Subcutaneous adipose tissue (tissue), 4 donors: Measurements from ENCODE around the gene MAN1B1. TPM values are rescaled to one million over a fixed set of nuclear protein-coding genes. Genes with fewer than 3 reads are reported as not detected.

Experiments
- total RNA-seq, 4 donors: library from RNA; depleted of rRNA; stranded (reverse); fragments of >200 nt; gene quantifications; one replicate each; pipeline ENCODE4 v1.1.0, GENCODE V29; 2016
- TF ChIP-seq, protein P1 (sequence below): fragments of 450-650 bp; IDR thresholded peaks from one replicate; pipeline ENCODE4 v1.5.1; 2016; ENCODE audit warnings: low read depth, mild to moderate bottlenecking, control low read depth, antibody characterized with exemption, moderate library complexity

MAN1B1 gene
- total RNA-seq, 4 donors from 2014 or later: 19.1 to 61.9 (median 47.8) TPM

DNA sequence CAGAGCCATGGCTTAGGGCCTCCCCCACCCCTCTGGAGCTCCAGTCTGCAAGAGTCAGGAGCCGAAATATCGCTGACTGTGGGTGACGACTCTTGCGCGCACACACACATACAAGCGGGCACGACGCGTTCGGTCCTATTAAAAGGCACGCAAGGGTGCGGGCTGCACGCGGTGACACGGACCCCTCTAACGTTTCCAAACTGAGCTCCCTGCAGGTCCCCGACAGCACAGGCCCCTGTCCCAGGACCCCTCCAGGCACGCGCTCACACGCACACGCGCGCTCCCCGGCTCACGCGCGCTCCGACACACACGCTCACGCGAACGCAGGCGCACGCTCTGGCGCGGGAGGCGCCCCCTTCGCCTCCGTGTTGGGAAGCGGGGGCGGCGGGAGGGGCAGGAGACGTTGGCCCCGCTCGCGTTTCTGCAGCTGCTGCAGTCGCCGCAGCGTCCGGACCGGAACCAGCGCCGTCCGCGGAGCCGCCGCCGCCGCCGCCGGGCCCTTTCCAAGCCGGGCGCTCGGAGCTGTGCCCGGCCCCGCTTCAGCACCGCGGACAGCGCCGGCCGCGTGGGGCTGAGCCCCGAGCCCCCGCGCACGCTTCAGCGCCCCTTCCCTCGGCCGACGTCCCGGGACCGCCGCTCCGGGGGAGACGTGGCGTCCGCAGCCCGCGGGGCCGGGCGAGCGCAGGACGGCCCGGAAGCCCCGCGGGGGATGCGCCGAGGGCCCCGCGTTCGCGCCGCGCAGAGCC, 52.1 kb downstream of the MAN1B1 start, which contains the start of gene GRIN1:
Gene GRIN1 (plus strand): TSS at position 433 of the 746 bp plus-strand sequence. CDS start 333 bp downstream, outside the sequence.
- TF ChIP-seq, protein P1, sequence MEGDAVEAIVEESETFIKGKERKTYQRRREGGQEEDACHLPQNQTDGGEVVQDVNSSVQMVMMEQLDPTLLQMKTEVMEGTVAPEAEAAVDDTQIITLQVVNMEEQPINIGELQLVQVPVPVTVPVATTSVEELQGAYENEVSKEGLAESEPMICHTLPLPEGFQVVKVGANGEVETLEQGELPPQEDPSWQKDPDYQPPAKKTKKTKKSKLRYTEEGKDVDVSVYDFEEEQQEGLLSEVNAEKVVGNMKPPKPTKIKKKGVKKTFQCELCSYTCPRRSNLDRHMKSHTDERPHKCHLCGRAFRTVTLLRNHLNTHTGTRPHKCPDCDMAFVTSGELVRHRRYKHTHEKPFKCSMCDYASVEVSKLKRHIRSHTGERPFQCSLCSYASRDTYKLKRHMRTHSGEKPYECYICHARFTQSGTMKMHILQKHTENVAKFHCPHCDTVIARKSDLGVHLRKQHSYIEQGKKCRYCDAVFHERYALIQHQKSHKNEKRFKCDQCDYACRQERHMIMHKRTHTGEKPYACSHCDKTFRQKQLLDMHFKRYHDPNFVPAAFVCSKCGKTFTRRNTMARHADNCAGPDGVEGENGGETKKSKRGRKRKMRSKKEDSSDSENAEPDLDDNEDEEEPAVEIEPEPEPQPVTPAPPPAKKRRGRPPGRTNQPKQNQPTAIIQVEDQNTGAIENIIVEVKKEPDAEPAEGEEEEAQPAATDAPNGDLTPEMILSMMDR: no peak

DNA sequence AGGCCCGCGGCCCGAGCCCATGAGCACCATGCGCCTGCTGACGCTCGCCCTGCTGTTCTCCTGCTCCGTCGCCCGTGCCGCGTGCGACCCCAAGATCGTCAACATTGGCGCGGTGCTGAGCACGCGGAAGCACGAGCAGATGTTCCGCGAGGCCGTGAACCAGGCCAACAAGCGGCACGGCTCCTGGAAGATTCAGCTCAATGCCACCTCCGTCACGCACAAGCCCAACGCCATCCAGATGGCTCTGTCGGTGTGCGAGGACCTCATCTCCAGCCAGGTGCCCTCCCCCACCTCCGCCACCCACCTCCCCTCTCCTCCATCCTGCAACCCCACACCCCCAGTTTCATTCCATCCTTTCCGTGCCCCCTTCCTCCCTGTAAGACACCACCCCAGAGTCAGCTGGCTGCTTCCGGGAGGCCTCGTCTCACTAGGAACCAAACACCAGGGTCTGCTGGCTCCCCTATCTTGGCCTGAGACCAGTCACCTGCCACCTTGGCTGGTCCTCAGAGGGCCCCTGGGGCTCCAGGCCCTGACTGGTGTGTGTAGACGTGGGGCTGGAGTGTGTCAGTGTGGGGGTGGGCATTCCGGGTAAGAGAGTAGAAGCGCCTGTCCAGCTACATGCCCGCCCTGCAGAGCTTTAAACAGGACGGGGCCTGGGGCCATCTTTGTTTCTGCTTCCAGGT, 52.8 kb downstream of the MAN1B1 start:
- TF ChIP-seq, protein P1: no peak

- TF ChIP-seq, protein P1: no peak
Measured at GRCh38 chr9:137140151-137141012, 53.6 kb downstream of the MAN1B1 start.

DNA sequence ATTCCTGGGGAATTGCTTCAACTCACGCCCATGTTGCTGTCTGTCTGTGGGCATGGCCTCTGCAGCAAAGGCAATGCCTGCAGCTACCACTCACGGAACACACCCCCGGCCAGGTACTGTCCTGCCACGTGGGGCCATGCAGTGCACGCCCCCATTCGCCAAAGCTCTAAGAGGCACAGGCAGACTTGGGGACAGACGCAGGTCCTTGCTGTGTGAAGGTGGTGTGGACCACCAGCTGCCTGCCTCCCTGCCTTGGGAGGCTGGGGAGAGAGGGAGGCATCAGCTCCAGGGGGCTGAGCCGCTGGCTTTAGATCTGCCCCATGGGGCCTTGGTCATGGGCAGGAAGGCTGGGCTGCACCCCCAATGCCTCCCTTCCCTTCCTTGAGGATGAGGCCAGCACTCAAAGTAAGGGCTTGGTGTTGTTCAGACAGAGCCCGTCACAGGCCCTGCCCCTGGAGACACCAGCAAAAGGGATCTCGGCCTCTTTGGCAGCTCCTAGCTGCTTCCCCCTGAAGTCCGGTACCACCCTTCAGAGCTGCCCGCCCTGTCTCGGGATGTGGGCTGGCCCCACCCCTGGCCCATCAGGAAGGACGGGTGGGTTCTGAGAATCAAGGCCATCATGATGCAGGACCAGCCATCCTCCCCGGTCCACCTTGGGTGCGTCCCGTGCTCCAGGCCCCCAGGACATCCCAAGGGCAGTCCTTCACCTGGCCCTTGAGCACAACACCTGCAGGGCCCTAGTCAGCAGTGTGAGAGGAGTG, 54.4 kb downstream of the MAN1B1 start:
- TF ChIP-seq, protein P1: no peak

DNA sequence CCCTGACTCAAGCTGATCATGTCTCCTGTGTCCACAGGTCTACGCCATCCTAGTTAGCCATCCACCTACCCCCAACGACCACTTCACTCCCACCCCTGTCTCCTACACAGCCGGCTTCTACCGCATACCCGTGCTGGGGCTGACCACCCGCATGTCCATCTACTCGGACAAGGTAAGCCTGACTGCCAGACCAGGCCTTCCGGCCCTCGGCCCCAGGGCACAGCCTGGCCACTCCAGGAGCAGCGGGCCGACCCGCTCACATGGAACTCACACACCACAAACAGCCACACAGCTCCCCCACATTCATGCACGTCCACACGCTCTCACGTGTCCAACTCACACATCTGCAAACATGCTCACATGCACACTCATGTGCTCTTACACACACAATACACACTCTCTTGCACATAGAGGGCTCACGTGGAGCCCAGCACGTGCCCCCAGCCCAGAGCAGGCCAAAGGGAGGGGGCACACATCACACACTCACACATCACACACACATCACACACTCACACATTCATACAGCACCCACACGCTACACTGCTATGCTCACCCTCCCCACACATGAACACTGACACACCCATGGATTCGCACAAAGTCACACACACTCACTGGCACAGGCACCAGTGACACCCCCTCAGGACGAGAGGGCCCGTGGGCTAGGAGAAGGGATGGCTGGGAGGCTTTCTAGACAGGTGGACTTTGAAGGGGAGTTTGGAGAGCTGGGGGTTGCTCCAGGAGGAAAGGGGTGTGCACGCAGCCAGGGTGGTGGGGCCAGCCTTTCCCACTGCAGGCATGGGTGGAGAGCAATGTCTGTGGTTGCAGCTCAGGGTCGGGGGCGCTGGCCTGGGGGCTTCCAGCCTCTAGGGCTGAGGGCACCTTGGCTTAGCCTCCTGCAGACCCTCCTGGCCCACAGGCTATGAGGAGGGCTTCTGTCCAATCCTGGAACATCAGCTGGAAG, 55.5 kb downstream of the MAN1B1 start:
- TF ChIP-seq, protein P1: no peak

DNA sequence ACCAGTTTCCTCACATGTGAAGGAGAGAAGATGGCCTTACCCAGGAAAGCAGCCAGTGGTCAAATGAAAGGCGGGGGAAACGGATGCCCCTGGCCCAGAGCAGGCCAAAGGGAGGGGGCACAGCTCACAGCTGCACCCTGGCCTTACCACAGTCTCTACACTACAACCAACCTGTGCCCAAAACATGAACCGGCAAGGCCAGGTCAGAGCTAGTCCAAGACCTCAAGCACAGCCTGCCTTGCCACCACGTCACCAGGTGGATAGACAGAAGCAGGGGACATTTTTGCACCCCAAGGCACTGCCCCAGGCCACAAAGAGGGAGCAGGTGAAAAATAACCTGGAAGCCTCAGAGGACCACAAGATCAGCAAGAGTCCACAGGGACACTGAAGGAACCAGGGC, 56.7 kb downstream of the MAN1B1 start:
- TF ChIP-seq, protein P1: no peak
